Nephron (organoid): ENCODE data around the gene CLEC16A.
A peak's percentile ranks its signal among the peaks of the same experiment; 100 is the strongest.

Experiments
- H3K27ac Mint-ChIP-seq, 3 experiments: 2 replicates each; pipeline ENCODE4 v1.8.0; 2020; ENCODE audit warnings: mixed read lengths in 3 of 3, mild to moderate bottlenecking in 2 of 3, moderate library complexity in 1 of 3
- H3K27me3 Mint-ChIP-seq: 2 replicates; pipeline ENCODE4 v1.8.0; 2021; ENCODE audit warnings: low read depth, mild to moderate bottlenecking, moderate library complexity, mixed read lengths
- H3K36me3 Mint-ChIP-seq: 2 replicates; pipeline ENCODE4 v1.8.0; 2020; ENCODE audit warnings: low read depth, mixed read lengths
- H3K4me1 Mint-ChIP-seq: 2 replicates; pipeline ENCODE4 v1.8.0; 2020; ENCODE audit warnings: mixed read lengths
- H3K4me3 Mint-ChIP-seq, 3 experiments: 2 replicates each; pipeline ENCODE4 v1.8.0; 2020; ENCODE audit warnings: mild to moderate bottlenecking in 3 of 3, mixed read lengths in 3 of 3, moderate library complexity in 2 of 3
- H3K9me3 Mint-ChIP-seq: 2 replicates; pipeline ENCODE4 v1.8.0; 2020; ENCODE audit warnings: mixed read lengths
- CTCF ChIP-seq, 3 experiments: fragments of 200-600 bp; sonication (generic); IDR thresholded peaks; one replicate each; pipeline ENCODE4 v1.5.0; 2021; ENCODE audit warnings: antibody characterized with exemption in 3 of 3; ENCODE audit not compliant: unreplicated experiment in 3 of 3

Gene CLEC16A

GRCh38 chr16:11060364-11060763 is 116.0 kb downstream of the CLEC16A start:
- H3K36me3 Mint-ChIP-seq, result peaks cover 27% of the 10 kb centered on the region
- peaks cover 76% of the 10 kb centered on the region for H3K4me1 Mint-ChIP-seq
- H3K4me3 Mint-ChIP-seq, result no peak overlapping the region
- H3K27me3 Mint-ChIP-seq, result no peaks in the 10 kb centered on the region
- H3K9me3 Mint-ChIP-seq, result no peaks in the 10 kb centered on the region
- peak overlapping the region in 1 of 3 experiments; percentile 88 for H3K27ac Mint-ChIP-seq
- TF ChIP-seq CTCF (IDR thresholded peaks at IDR 0.05; ENCODE audit: unreplicated experiment in 3 of 3), result no peak

GRCh38 chr16:11060842-11061241 is 116.5 kb downstream of the CLEC16A start:
- H3K4me3 Mint-ChIP-seq, result no peak overlapping the region
- H3K4me1 Mint-ChIP-seq, result peaks cover 74% of the 10 kb centered on the region
- no peaks in the 10 kb centered on the region for H3K9me3 Mint-ChIP-seq
- H3K27ac Mint-ChIP-seq, result peak overlapping the region in 1 of 3 experiments; percentile 88
- TF ChIP-seq CTCF (IDR thresholded peaks at IDR 0.05; ENCODE audit: unreplicated experiment in 3 of 3), result no peak
- no peaks in the 10 kb centered on the region for H3K27me3 Mint-ChIP-seq
- peaks cover 28% of the 10 kb centered on the region for H3K36me3 Mint-ChIP-seq

GRCh38 chr16:11061629-11062270 is 117.4 kb downstream of the CLEC16A start:
- TF ChIP-seq CTCF (IDR thresholded peaks at IDR 0.05; ENCODE audit: unreplicated experiment in 3 of 3), result no peak
- H3K9me3 Mint-ChIP-seq, result no peaks in the 10 kb centered on the region
- H3K36me3 Mint-ChIP-seq, result peaks cover 22% of the 10 kb centered on the region
- H3K4me1 Mint-ChIP-seq, result peaks cover 68% of the 10 kb centered on the region
- H3K4me3 Mint-ChIP-seq, result no peak overlapping the region
- peak overlapping the region; percentile 18 to 88 (median 83) for H3K27ac Mint-ChIP-seq
- H3K27me3 Mint-ChIP-seq, result no peaks in the 10 kb centered on the region

GRCh38 chr16:11063448-11064201 is 119.3 kb downstream of the CLEC16A start:
- Mint-ChIP-seq H3K4me3 (no peak overlapping the region), H3K4me1 (peaks cover 59% of the 10 kb centered on the region), H3K27ac (peak overlapping the region; percentile 83 to 88 (median 86)), H3K27me3 (no peaks in the 10 kb centered on the region), H3K9me3 (no peaks in the 10 kb centered on the region), H3K36me3 (peaks cover 21% of the 10 kb centered on the region)
- TF ChIP-seq CTCF (IDR thresholded peaks at IDR 0.05; ENCODE audit: unreplicated experiment in 3 of 3), result no peak

- peaks cover 54% of the 10 kb centered on the region for H3K4me1 Mint-ChIP-seq
- TF ChIP-seq CTCF (IDR thresholded peaks at IDR 0.05; ENCODE audit: unreplicated experiment in 3 of 3), result no peak
Observed at GRCh38 chr16:11064202-11064540, 119.8 kb downstream of the CLEC16A start.

More at GRCh38 chr16:11064202-11064540, 119.8 kb downstream of the CLEC16A start:
- Mint-ChIP-seq H3K4me3 (no peak overlapping the region), H3K27ac (peak overlapping the region; percentile 83 to 88 (median 86)), H3K36me3 (peaks cover 21% of the 10 kb centered on the region), H3K27me3 (no peaks in the 10 kb centered on the region), H3K9me3 (no peaks in the 10 kb centered on the region)
